ENCODE data around the gene FGFR2.

Gene FGFR2

GRCh38 chr10:121553511-121554264 is 44.6 kb downstream of the FGFR2 start:
- peak; percentile 73 for DNase-seq (ENCODE audit: low spot score)

DNA sequence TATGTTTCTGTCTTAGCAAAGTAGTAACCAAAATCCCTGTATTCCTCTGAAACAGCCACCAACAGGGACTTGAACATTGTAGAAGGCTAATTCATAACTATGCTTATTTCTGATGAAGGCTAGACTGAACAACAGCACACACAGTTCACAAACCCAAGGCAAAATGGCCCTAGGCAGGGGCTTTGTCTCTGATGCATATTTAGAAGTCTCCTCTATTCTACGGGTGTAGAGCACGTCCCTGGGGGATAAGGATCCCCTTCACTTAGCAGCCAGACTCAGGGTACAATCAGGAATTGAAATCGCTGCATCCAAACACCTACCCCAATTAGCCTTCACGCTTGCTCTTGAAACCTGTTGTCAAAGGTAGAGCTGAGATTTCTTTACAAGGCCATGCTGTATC is 45.5 kb downstream of the FGFR2 start:
- DNase-seq (ENCODE audit: low spot score) = no peak

GRCh38 chr10:121551210-121551885 is 46.9 kb downstream of the FGFR2 start:
- no peak for DNase-seq (ENCODE audit: low spot score)

GRCh38 chr10:121544301-121544869 is 53.9 kb downstream of the FGFR2 start:
- no peak for DNase-seq (ENCODE audit: low spot score)

GRCh38 chr10:121543545-121543944 is 54.7 kb downstream of the FGFR2 start:
- no peak for DNase-seq (ENCODE audit: low spot score)

DNA sequence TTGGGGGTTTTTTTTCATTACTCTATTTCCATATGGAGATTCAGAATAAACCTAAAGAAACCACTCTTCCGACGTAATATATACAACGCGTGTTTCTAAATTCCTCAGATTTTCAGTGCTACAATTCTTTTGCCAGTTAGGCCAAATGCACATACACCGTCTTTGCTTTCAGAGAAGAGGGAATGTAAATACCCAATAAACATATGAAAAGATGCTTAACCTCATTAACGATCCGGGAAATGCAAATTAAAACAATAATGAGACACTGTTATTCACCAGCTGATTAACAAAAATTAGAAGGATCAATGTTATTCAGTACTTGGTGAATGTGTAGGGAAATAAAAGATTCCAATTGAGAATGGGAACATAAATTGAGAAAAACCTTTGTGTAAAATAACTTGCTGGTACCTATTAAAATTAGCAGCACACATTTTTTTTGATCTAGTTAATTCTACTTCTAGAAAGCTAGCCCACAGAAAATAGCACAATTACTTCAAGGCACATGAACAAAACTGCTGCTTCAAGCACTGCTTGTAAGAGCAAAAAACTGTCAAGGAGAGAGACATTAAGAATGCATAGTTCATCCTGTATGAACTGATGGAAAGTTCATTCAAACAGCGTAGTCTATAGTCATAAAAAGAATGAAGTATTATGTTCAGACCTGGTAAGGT is 56.7 kb downstream of the FGFR2 start:
- no peak for DNase-seq (ENCODE audit: low spot score)

DNA sequence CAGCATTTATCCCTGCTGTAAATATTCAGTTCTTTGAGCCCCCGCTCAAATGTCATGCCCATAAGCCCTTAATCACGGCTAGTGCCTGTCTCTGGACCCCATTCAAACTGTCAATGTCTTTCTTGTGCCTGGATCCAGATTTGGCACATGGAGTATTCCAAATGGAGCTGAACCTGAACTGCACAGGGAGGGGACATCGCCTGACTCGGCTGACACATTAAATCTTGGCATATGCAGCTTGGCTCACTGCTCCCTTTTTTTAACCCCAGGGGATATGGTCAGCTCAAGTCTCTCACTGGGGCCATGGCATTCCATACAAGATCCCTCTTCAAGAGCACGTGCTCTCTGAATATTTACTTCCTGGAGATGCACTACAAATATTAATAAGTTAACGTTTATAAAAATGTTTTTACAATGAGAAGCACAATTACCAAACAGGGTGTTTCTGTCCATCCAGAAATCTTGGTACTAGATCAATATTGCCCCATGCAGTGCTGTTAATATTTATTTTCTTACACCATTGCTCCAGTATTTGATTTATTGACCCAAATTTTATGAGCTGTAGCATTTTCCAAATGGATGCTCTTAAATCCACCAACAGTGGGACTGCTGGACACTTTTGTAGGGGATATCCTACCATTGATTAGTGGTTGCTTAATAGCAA is 57.4 kb downstream of the FGFR2 start:
- no peak for DNase-seq (ENCODE audit: low spot score)

GRCh38 chr10:121539786-121540185 is 58.5 kb downstream of the FGFR2 start:
- no peak for DNase-seq (ENCODE audit: low spot score)

DNA sequence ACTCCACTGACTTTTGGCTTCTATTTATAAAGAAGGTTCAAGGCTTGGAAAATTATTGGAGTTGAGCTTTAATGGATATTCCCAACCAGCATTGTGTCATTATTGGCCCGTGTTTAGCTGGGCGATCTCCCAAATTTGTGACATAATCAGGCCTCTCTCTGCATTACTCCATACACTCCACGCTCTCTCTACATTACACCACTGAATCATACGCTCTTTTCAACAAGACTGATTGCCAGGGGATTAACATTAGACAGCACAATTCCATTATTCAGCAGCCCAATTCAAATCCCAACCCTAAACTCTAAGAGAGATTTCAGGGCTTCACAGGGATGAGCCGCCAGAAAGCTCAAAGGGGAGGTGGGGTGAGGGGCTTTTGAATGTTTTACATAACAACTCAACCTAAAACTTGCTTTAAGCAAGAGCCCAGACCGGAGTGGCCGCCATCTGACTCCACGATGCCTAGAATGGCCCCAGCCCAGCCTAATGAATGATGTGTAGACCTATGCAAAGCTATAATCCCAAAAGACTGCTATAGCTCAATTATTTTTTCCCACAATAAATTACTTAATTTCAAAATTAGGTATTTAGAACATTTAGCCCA is 61.8 kb downstream of the FGFR2 start:
- no peak for DNase-seq (ENCODE audit: low spot score)

DNA sequence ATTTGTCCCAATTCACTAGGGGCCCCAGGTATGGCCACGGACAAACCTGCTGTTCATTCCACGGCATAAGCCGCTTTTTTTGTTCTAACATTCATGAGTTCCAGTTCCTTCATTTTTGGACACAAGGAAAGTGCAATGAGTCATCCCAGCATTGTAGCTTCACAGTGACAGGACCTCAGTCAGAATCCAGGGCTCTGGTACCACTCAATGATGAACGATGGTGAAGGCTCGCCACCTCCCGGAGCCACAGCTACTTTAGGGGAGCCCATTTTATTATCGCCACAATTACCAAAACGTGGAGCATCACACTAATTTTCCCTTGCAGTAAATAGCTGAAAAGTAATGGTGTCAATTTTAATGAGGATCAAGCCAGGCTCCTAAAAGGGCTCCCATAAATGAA is 62.9 kb downstream of the FGFR2 start:
- no peak for DNase-seq (ENCODE audit: low spot score)

DNA sequence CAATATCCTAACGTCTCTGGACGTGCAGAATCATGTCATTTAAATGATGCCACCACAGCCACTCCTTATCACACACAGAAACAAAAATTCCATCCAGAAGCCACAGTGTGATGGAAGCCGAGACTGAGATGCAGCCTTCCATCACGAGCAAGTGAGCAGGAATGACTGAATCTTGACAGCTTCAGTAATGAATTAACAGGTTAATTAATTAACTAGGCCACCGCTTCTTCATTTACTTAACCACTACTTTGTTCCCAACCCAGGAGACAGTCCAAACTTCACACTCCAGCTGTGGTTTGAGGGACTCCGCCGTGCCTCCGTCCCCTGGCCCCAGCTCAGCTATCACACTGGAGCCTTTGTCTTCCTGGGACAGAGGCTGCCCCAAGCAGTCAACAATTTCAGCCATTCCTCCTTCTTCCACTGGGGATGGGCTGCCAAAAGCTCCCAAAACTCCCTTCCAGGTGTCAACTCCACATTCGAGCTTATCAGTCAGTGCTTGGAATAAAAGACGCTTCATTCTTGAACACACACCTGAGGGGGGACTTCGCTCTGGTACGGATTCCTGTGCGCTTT is 65.9 kb downstream of the FGFR2 start:
- DNase-seq (ENCODE audit: low spot score) = no peak

DNA sequence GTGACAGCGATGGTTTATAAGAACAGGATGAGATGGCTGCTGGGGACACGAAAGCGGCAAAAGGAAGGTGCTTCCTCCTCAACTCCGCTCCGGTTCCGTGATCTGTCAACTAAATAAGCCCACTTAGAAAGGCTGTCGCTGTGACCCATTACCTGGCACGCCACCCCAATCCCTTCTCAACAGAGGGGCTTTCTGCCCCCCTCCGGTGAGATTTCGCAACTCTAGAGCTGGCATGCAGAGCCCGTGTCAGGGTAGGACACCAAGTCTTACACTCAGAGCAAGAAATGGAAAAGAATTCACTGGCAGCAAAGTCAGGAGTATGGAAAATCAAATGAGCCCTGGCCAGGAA is 66.4 kb downstream of the FGFR2 start:
- DNase-seq (ENCODE audit: low spot score) = no peak

DNA sequence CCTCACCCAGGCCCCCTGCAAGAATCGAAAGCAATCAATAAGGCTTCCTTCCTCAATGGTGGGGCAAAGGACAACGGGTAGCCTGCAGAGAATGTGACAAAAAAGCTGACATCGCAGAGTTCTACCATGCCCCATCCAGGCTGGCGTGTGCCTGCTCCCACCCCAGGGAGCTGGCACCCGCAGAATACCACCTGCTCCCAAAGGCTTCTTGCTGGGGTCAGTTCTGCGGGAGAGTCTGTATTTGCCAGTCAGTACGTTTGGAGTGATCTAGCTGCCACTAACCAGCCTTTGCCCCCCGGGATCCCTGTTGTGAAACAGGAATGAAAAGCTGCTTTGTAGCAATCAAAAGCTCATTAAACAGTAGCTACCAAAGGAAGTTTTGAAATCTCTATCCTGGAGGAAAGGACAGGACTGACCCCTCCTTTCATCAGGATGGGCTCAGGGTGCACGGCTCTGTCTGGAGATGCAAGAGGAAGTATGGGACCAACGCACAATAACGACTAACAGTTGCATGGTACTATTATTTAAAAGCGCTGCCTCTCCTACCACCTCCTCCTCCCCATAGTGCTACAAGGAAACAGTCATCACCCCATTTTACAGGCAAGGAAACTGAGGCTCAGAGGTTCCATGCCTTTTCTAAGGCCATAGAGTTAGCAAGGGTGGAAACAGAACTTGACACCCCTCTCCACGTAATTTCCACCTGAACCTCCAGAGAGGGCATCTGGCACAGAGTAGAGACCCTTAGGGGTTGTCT is 67.0 kb downstream of the FGFR2 start:
- DNase-seq (ENCODE audit: low spot score) = no peak

DNA sequence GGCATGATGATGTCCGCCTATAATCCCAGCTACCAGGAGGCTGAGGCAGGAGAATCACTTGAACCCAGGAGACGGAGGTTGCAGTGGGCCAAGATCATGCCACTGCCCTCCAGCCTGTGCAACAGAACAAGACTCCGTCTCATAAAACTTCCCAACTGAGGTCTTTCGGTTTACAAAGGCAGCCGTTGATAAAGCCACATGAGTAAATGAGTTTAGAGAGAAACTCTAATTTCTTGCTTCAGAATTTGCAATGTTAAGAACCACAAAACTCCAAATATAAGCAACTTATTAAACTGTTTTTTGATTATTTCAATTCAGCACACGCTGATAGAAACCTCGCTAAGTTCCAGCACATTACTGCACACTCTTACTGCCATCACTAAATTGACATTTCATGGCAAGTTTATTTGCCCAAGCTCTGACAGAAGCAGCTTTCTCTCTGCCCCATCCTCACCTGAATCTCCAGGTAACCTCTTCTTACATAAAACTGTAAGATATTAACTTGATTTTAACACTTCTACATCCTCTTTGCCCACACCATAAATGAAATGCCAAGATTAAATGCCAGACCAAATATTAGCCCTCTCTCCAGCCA is 67.7 kb downstream of the FGFR2 start:
- no peak for DNase-seq (ENCODE audit: low spot score)

- peak; percentile 51 for DNase-seq (ENCODE audit: low spot score)
Observed at GRCh38 chr10:121527690-121528089, 70.6 kb downstream of the FGFR2 start.

- DNase-seq (ENCODE audit: low spot score) = no peak
Observed at GRCh38 chr10:121526801-121527221, 71.4 kb downstream of the FGFR2 start.

DNA sequence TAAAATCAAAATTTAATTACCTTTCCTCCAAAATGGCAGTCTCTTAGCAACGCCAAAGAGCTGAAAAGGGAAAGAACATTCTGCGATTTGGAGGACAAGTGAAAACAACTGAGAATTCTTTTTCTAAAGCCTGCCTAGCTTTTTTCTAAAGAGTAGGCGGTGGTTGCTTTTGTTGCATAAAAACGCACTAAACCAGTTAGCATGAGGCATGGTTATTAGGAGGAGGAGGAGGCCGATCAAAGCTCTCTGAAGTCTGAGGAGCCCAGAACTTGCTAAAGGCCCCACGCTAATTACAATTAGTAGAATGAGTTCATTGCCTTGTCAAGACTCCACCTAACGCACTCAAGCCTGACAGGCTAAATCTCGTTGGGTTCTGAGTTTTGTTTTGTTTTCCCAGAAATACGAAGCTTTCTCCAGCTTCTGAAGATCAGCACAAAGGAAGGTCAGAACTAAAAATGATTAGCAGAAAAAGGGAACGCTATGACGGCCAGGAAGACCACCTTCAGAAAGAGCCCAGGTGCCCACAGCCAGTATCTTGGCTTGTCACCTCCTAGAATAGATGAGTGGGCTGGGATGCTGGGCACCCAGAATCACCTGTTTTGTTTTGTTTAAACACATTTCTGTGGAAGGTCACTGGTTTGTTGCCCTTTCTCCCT is 72.0 kb downstream of the FGFR2 start:
- no peak for DNase-seq (ENCODE audit: low spot score)

GRCh38 chr10:121525251-121526134 is 72.8 kb downstream of the FGFR2 start:
- DNase-seq (ENCODE audit: low spot score) = peak; percentile 34

All from iPS-NIHi11 (cell line).